Omental fat pad (tissue), 4 donors: ENCODE results near the gene ATP5IF1. TPM values are rescaled to one million over a fixed set of nuclear protein-coding genes. Genes with fewer than 3 reads are reported as not detected.

Source experiments
- ATAC-seq: fragments of 150-250 bp; one replicate; pipeline ENCODE4 v1.9.1; 2016; ENCODE audit warnings: mild to moderate bottlenecking, moderate library complexity; ENCODE audit not compliant: low FRiP score
- DNase-seq: peaks from one replicate; pipeline ENCODE4 v3.0.0-alpha.2; 2019; ENCODE audit warnings: low spot score
- CTCF ChIP-seq, 3 donors: fragments of 450-650 bp; IDR thresholded peaks; one replicate each; pipeline ENCODE4 v1.5.1; 2016 to 2017; ENCODE audit warnings: antibody characterized with exemption in 3 of 3, mild to moderate bottlenecking in 3 of 3, moderate library complexity in 2 of 3
- total RNA-seq, 4 donors: library from RNA; depleted of rRNA; stranded (reverse); fragments of >200 nt; gene quantifications; one replicate each; pipeline ENCODE4 v1.1.0, GENCODE V29; 2016

Gene ATP5IF1
- total RNA-seq, 4 donors from 2014 or later: 92.5 to 149 (median 107) TPM

DNA sequence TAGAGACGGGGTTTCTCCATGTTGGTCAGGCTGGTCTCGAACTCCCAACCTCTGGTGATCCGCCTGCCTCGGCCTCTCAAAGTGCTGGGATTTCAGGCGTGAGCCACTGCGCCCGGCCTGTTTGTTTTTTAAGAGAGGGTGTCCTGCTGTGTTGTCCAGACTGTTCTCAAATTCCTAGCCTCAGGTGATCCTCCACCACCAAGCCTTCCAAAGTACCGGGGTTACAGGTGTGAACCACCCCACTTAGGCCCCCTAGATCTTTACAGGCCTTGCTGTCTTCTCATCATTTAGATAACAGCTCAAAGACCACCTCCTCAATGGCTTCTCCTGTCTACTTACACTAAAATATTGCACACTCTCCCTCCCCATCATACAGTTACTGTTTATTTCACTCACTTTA is 29.7 kb downstream of the ATP5IF1 start:
- ATAC-seq (no peak), DNase-seq (no peak)
- no peak for TF ChIP-seq CTCF (IDR thresholded peaks at IDR 0.05)

DNA sequence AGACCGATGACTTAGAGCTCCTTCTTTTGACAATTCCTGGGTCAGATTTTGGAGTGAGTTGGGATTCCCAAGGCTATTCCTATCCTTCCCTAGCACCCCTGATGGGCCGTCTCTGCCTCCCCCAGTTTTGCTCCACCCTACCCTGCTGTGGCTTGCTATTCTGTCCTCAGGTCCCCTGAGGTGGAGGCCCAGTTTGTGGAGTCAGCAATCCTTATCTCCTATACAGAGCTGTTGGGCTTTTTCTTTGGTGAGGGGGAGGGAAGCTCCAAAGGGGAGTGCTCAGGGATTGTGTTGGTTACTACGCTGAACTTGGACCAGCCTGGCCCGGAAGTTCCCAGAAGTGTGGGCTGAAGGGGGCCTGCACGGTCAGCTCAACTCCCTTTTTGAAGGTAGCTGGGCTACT is 31.0 kb downstream of the ATP5IF1 start:
- ATAC-seq: no peak
- TF ChIP-seq CTCF (IDR thresholded peaks at IDR 0.05): no peak
- no peak for DNase-seq

- no peak for TF ChIP-seq CTCF (IDR thresholded peaks at IDR 0.05)
- DNase-seq (no peak), ATAC-seq (no peak)
These were observed 31.7 kb downstream of the ATP5IF1 start for GRCh38 chr1:28267633-28268032.

DNA sequence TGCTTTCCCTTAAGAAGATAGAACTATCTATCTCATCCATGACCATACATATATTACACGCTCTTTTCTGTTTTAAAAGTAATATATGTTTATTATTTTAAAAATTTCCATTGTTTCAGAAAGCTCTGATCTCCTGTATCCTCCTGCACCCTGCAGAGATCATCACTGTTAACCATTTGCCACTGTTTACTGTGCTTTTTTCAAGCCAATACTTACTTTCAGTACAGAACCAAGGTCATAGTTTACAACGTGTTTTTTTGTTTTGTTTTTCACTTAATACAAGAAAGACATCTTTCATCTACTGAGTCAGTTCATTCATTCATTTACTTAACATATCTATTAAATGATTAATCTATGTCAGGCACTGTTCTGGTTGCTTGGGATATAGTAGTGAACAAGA is 33.6 kb downstream of the ATP5IF1 start:
- TF ChIP-seq CTCF (IDR thresholded peaks at IDR 0.05): no peak
- ATAC-seq: no peak

GRCh38 chr1:28272215-28272852 is 36.4 kb downstream of the ATP5IF1 start:
- DNase-seq (no peak), ATAC-seq (no peak)
- no peak for TF ChIP-seq CTCF (IDR thresholded peaks at IDR 0.05)

More for the DNA sequence above, 33.6 kb downstream of the ATP5IF1 start:
- no peak for DNase-seq

DNA sequence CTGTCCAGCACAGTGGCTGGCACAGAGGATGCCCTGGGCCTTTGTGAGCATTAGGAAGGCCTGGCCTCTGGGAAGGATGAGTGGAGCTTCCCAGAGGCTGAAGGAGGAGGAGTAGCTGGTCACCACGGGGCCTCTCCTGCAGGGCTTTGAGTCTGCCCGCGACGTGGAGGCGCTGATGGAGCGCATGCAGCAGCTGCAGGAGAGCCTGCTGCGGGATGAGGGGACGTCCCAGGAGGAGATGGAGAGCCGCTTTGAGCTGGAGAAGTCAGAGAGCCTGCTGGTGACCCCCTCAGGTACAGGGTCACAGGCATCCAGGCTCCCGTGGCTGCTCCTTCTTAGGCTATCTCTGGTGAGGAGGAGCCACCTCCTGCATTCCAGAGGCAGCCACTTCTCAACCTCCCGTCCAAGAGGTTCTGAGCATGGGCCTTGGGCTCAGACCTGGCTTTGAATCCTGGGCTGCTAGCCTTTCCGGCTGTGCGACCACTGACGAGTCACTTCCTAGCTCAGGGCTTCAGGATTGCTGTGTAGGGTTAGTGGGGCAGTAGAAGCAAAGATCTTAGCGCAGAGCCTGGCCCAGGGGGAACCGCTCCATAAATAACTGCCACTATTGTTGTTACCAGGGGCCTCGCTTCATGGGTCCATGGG is 37.4 kb downstream of the ATP5IF1 start:
- no peak for ATAC-seq
- TF ChIP-seq CTCF (IDR thresholded peaks at IDR 0.05): no peak
- DNase-seq: no peak

- no peak for TF ChIP-seq CTCF (IDR thresholded peaks at IDR 0.05)
- no peak for DNase-seq
- ATAC-seq: no peak
These were observed 42.8 kb downstream of the ATP5IF1 start for GRCh38 chr1:28278763-28279162.
